Stimulated activated effector memory CD8-positive, alpha-beta T cell treated with anti-CD3 and anti-CD28 coated beads, Interleukin-12 subunit alpha, Interleukin-12 subunit beta, amount 100 ng/mL, for 72 hours (primary cell): ENCODE data around the gene POT1.

Experiments used
- ATAC-seq: fragments of 150-1000 bp; cut with Tn5 transposase; 2 replicates; pipeline ENCODE4 v1.10.0; 2021
- DNase-seq, 2 donors: peaks; one replicate each; pipeline ENCODE4 v3.0.0; 2021 to 2022; ENCODE audit warnings: low spot score in 2 of 2
- H3K27ac Mint-ChIP-seq: one replicate; pipeline ENCODE4 v1.8.0; 2022; ENCODE audit warnings: mild to moderate bottlenecking, mixed read lengths
- H3K36me3 Mint-ChIP-seq: one replicate; pipeline ENCODE4 v1.8.0; 2022; ENCODE audit warnings: mild to moderate bottlenecking, mixed read lengths
- H3K4me1 Mint-ChIP-seq: one replicate; pipeline ENCODE4 v1.8.0; 2022; ENCODE audit warnings: mixed read lengths
- H3K4me3 Mint-ChIP-seq: one replicate; pipeline ENCODE4 v1.8.0; 2022; ENCODE audit warnings: mild to moderate bottlenecking, mixed read lengths
- H3K9me3 Mint-ChIP-seq: one replicate; pipeline ENCODE4 v1.8.0; 2022; ENCODE audit warnings: mixed read lengths

POT1 gene

DNA sequence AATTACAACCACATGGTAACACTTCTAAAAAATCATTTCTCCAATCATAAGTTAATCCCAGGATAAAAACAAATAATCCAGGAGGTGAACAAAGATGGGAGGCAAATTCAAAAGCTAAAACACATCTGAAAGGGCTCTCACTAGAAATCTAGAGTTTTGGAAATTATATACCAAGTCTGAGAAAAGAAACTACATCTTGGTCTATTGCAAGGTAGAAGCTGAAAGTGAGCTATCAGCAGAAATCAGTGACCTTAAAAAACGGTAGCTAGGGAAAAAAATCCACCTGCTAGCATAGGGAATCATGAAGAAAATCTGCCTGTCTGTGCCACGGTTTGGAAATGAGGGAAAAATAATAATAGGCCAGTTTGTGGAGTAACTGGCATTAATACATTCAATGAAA, 50.5 kb downstream of the POT1 start:
- Mint-ChIP-seq H3K9me3 (no peaks in the 10 kb centered on the region), H3K27ac (no peak overlapping the region), H3K4me1 (no peaks in the 10 kb centered on the region), H3K36me3 (peaks cover 13% of the 10 kb centered on the region), H3K4me3 (no peak overlapping the region)
- no peak for ATAC-seq
- DNase-seq, result no peak

DNA sequence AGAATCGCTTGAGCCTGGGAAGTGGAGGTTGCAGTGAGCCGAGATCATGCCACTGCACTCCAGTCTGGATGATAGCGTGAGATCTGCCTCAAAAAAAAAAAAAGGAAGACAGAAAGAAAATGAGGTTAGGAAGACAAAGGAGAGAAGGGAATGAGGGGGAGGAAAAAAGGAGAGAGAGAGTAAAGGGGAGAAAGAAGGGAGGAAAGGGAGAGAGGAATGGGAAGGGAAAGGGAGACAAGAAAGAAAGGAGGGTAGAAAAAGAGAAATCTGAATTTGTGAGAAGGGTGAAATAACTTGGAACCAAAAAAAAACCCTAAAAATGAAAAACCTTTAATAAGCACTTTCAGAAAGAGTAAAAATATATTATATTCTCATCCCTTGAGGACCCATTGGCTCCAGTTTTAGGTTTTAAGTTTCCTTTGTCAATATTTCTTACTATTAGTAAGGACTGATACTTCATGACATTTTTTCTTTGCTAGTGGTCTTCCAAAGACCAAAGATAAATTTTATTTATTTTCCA, 54.9 kb downstream of the POT1 start:
- Mint-ChIP-seq H3K27ac (no peak overlapping the region), H3K4me1 (no peaks in the 10 kb centered on the region), H3K36me3 (peaks cover 17% of the 10 kb centered on the region), H3K4me3 (no peak overlapping the region), H3K9me3 (no peaks in the 10 kb centered on the region)
- ATAC-seq (no peak), DNase-seq (no peak)

GRCh38 chr7:124857672-124858235, 71.9 kb downstream of the POT1 start:
- no peaks in the 10 kb centered on the region for H3K4me1 Mint-ChIP-seq
- H3K27ac Mint-ChIP-seq, result no peak overlapping the region
- ATAC-seq, result no peak
- H3K4me3 Mint-ChIP-seq, result no peak overlapping the region
- no peak for DNase-seq
- no peaks in the 10 kb centered on the region for H3K9me3 Mint-ChIP-seq
- H3K36me3 Mint-ChIP-seq, result peaks cover 23% of the 10 kb centered on the region

DNA sequence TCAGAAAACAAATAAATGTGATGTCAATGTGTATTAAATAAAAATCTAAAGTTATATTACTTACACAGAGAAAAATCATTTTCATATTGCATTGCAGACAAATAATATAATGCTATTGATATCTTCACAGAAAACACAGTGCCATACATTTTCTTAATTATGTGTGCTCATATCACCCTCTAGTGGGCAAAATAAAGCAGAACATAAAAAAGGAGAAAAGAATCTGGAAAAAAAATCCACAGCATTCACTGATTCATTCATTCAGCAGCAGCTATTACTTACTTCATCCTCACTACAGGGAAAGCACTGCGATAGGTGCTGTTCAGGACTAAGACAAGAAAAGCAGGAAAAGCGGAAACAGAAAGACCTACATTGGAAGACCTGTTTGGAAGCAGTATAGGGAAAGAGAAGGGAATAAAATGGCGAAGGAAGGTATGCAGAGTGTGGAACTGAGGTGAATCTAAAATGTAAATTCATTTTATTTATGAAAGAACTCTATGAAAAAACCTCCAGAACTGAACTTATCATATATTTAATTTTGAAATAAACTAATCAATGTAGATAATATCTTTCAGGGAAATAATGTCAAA, 73.2 kb downstream of the POT1 start:
- H3K9me3 Mint-ChIP-seq, result no peaks in the 10 kb centered on the region
- no peak overlapping the region for H3K27ac Mint-ChIP-seq
- H3K4me3 Mint-ChIP-seq, result no peak overlapping the region
- DNase-seq (no peak), ATAC-seq (no peak)
- H3K4me1 Mint-ChIP-seq, result no peaks in the 10 kb centered on the region
- H3K36me3 Mint-ChIP-seq, result peaks cover 23% of the 10 kb centered on the region

GRCh38 chr7:124843336-124843735, 86.3 kb downstream of the POT1 start:
- Mint-ChIP-seq H3K4me1 (no peaks in the 10 kb centered on the region), H3K36me3 (peaks cover 38% of the 10 kb centered on the region), H3K4me3 (no peak overlapping the region), H3K27ac (no peak overlapping the region), H3K9me3 (no peaks in the 10 kb centered on the region)
- ATAC-seq (no peak), DNase-seq (no peak)

- Mint-ChIP-seq H3K4me3 (no peak overlapping the region), H3K4me1 (no peaks in the 10 kb centered on the region), H3K36me3 (peaks cover 9% of the 10 kb centered on the region), H3K27ac (no peak overlapping the region), H3K9me3 (no peaks in the 10 kb centered on the region)
- no peak for DNase-seq
- ATAC-seq, result no peak
Observed at GRCh38 chr7:124840435-124840834, 89.2 kb downstream of the POT1 start.

DNA sequence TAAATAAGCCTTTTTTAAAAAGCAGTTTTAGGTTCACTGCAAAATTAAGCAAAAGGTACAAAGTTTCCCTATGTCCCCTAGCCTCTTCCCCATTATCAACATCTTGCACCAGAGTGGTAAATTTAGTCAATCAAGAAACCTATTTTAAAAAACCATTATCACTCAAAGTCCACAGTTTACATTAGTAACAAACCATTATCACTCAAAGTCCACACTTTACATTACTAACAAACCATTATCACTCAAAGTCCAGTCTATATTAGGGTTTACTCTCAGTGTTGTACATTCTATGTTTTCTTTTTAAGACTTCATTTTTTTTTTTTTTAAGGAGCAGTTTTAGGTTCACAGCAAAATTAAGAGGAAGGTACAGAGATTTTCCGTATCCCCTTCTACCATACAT, 89.9 kb downstream of the POT1 start:
- ATAC-seq, result no peak
- Mint-ChIP-seq H3K36me3 (peaks cover 8% of the 10 kb centered on the region), H3K27ac (no peak overlapping the region), H3K4me3 (no peak overlapping the region), H3K4me1 (no peaks in the 10 kb centered on the region), H3K9me3 (no peaks in the 10 kb centered on the region)
- DNase-seq, result no peak

DNA sequence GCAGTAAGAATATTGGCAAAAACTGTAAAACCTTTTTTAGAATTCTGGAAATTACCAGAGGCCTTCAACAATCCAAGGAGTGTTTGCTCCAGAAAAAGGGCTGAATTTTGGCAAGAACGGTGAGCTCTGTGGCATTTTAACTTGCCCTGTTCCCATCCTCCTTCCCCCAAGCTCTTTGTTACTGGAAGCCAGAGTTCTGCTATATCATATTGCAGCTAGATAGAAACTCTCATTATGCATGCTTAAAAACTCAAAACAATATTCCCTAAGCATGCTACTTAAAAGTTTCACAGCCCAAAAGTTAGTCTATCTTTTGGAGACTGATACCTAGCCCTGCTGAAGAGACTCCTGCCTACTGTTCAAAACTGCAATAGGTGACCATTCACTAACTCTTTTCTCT, 93.5 kb downstream of the POT1 start:
- no peak overlapping the region for H3K27ac Mint-ChIP-seq
- no peaks in the 10 kb centered on the region for H3K9me3 Mint-ChIP-seq
- H3K4me3 Mint-ChIP-seq, result no peak overlapping the region
- H3K36me3 Mint-ChIP-seq, result peaks cover 9% of the 10 kb centered on the region
- DNase-seq (no peak), ATAC-seq (no peak)
- H3K4me1 Mint-ChIP-seq, result no peaks in the 10 kb centered on the region

DNA sequence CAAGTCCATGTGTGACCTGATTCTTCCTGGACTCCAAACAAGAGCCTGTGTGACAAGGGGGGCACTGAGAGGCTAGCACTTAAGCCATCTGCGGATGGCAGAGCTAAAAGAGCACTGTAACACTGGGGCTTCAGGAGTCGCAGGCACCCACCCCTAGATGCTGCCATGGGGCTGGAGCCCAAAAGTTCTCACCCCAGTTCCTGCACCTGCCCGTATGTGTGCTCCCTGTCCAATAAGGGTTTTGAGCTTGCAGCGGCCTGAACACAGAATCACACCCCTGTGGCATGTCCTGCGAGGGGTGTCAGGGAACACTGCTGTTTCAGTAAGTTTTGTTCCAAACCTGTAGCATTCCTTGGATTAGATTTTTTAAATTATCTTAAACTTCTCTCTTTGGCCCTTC, 110.8 kb downstream of the POT1 start:
- H3K4me3 Mint-ChIP-seq, result no peak overlapping the region
- ATAC-seq (no peak), DNase-seq (no peak)
- H3K4me1 Mint-ChIP-seq, result no peaks in the 10 kb centered on the region
- peaks cover 21% of the 10 kb centered on the region for H3K36me3 Mint-ChIP-seq
- no peaks in the 10 kb centered on the region for H3K9me3 Mint-ChIP-seq
- H3K27ac Mint-ChIP-seq, result no peak overlapping the region

DNA sequence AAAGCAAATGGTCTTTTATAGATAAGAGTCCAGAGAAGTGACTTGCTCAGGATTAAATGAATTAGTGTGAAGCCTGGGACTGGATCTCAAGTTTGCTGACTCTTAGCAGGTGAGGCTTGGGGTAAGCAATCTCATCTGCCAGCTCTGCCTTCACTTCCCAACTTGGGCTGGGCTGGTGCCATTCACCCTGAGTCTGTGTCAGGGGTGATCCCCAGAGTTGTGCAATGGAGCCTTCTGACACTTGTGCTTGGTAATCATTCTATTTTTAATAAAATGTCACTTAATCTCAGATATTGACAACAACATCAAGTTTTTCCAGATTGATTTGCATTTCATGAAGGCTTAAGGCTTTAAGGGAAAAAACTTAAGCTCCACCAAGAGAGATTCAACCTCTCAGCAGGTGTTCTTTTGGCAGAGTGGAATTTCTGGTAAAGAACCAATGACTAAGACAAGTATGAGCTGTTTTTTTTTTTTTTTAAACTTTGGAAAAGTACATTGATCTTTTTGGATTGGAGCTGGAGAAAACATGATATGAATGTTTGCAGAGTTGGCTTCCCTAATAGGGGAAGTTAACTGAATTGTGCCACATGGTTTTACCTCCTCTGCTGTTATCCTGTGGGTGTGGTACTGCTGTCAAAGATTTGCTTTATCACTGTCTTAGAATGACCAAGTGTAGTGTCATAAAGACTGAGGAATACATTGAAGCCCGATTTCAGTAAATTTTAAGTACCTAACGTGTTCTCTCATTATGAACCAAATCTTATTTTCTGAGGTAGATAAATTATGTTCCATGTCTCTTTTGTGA, 115.4 kb downstream of the POT1 start:
- ATAC-seq (no peak), DNase-seq (no peak)
- Mint-ChIP-seq H3K36me3 (no peaks in the 10 kb centered on the region), H3K9me3 (no peaks in the 10 kb centered on the region), H3K27ac (no peak overlapping the region), H3K4me1 (no peaks in the 10 kb centered on the region), H3K4me3 (no peak overlapping the region)

DNA sequence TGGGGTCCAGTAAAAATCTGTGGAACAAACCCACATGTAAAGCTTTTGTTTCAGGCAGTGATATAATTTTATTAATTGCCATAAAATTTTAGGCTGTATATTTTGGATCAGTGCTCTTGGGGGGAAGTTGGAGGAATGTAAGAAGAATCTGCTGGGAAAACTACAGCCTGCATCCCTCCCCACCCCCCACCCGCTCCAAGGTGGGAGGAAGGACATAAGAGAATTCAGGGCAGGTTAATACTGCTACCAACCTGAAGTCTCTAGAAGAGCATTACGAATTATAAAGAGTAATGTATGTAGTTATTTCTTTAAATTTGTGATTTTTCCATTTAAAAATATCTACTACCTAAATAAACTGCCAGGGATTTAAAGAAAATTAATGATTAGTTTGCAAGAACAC, 116.9 kb downstream of the POT1 start:
- Mint-ChIP-seq H3K27ac (no peak overlapping the region), H3K9me3 (no peaks in the 10 kb centered on the region), H3K4me3 (no peak overlapping the region), H3K4me1 (no peaks in the 10 kb centered on the region), H3K36me3 (no peaks in the 10 kb centered on the region)
- ATAC-seq (no peak), DNase-seq (no peak)

- Mint-ChIP-seq H3K4me1 (no peaks in the 10 kb centered on the region), H3K27ac (no peak overlapping the region)
- no peak for ATAC-seq
Observed at GRCh38 chr7:124811341-124811740, 118.3 kb downstream of the POT1 start.

GRCh38 chr7:124810605-124811004, 119.0 kb downstream of the POT1 start:
- no peak overlapping the region for H3K27ac Mint-ChIP-seq
- H3K4me1 Mint-ChIP-seq, result no peaks in the 10 kb centered on the region
- no peaks in the 10 kb centered on the region for H3K36me3 Mint-ChIP-seq
- ATAC-seq (no peak), DNase-seq (no peak)
- H3K4me3 Mint-ChIP-seq, result no peak overlapping the region
- no peaks in the 10 kb centered on the region for H3K9me3 Mint-ChIP-seq

More at GRCh38 chr7:124811341-124811740, 118.3 kb downstream of the POT1 start:
- H3K36me3 Mint-ChIP-seq, result no peaks in the 10 kb centered on the region
- H3K9me3 Mint-ChIP-seq, result no peaks in the 10 kb centered on the region
- no peak for DNase-seq
- no peak overlapping the region for H3K4me3 Mint-ChIP-seq

GRCh38 chr7:124808206-124808605, 121.4 kb downstream of the POT1 start:
- no peaks in the 10 kb centered on the region for H3K9me3 Mint-ChIP-seq
- DNase-seq, result no peak

GRCh38 chr7:124801330-124801895, 128.2 kb downstream of the POT1 start:
- no peaks in the 10 kb centered on the region for H3K4me1 Mint-ChIP-seq
- H3K9me3 Mint-ChIP-seq, result peaks cover 2% of the 10 kb centered on the region
- no peaks in the 10 kb centered on the region for H3K36me3 Mint-ChIP-seq
- ATAC-seq (no peak), DNase-seq (no peak)
- no peak overlapping the region for H3K27ac Mint-ChIP-seq
- no peak overlapping the region for H3K4me3 Mint-ChIP-seq

More at GRCh38 chr7:124808206-124808605, 121.4 kb downstream of the POT1 start:
- no peaks in the 10 kb centered on the region for H3K36me3 Mint-ChIP-seq
- no peaks in the 10 kb centered on the region for H3K4me1 Mint-ChIP-seq
- H3K4me3 Mint-ChIP-seq, result no peak overlapping the region
- H3K27ac Mint-ChIP-seq, result no peak overlapping the region
- ATAC-seq, result no peak

GRCh38 chr7:124800386-124800785, 129.2 kb downstream of the POT1 start:
- Mint-ChIP-seq H3K27ac (no peak overlapping the region), H3K36me3 (no peaks in the 10 kb centered on the region), H3K4me3 (no peak overlapping the region), H3K4me1 (no peaks in the 10 kb centered on the region), H3K9me3 (peaks cover 12% of the 10 kb centered on the region)
- DNase-seq (no peak), ATAC-seq (no peak)
